AG04450 (cell line): ENCODE data around the gene ABLIM2. TPM values are rescaled to one million over a fixed set of nuclear protein-coding genes. Genes with fewer than 3 reads are reported as not detected.

Source experiments
- CTCF ChIA-PET: fragments of 300-600, 350-600 bp; formaldehyde crosslinking; extraction: SDS; loops from one replicate; lab custom pipeline; 2022; ENCODE audit warnings: antibody characterized with exemption, inconsistent platforms; lab: Charles Lee
- POLR2A ChIA-PET: fragments of 350-600 bp; formaldehyde crosslinking; extraction: SDS; loops from one replicate; lab custom pipeline; 2021; ENCODE audit warnings: antibody characterized with exemption, inconsistent platforms; lab: Yijun Ruan, JAX
- DNase-seq: peaks from one replicate; pipeline ENCODE4 v3.0.0-alpha.2; 2011; ENCODE audit warnings: low read depth, low spot score
- H3K27ac ChIP-seq: one replicate; pipeline ENCODE4 v1.5.1; 2012; ENCODE audit warnings: low read depth, low read length, control low read depth
- H3K27me3 ChIP-seq: one replicate; pipeline ENCODE4 v1.6.0; 2012; ENCODE audit warnings: low read length; ENCODE audit not compliant: control insufficient read depth, insufficient read depth
- H3K4me3 ChIP-seq: 2 replicates; pipeline ENCODE4 v1.5.1; 2011; ENCODE audit warnings: mild to moderate bottlenecking, low read depth, low read length, control low read depth
- H3K9me3 ChIP-seq: 2 replicates; pipeline ENCODE4 v1.5.1; 2012; ENCODE audit warnings: low read length; ENCODE audit not compliant: control insufficient read depth, insufficient read depth
- CTCF ChIP-seq: IDR thresholded peaks from 2 replicates; pipeline ENCODE4 v1.5.1; 2011; ENCODE audit warnings: low read depth, low read length, control low read depth, inconsistent platforms
- polyA plus RNA-seq: library from polyadenylated mRNA; depleted of rRNA; stranded (reverse); fragments of >200 nt; gene quantifications from 2 replicates; pipeline ENCODE4 v1.2.3, GENCODE V29; 2011

The ABLIM2 gene
- polyA plus RNA-seq, 1 experiment, result not detected

GRCh38 chr4:8182294-8182693, 23.7 kb upstream of the ABLIM2 start:
- no peak for TF ChIP-seq CTCF
- ChIA-PET POLR2A (no interaction called here), CTCF (no interaction called here)
- H3K27ac ChIP-seq, result no peak overlapping the region
- DNase-seq, result no peak
- H3K9me3 ChIP-seq, result peaks cover 4% of the 10 kb centered on the region; the same call in 1 of the 2 replicates
- peaks cover 13% of the 10 kb centered on the region for H3K27me3 ChIP-seq
- no peak overlapping the region for H3K4me3 ChIP-seq

GRCh38 chr4:8181844-8182243, 23.2 kb upstream of the ABLIM2 start:
- Histone ChIP-seq H3K27me3 (peaks cover 13% of the 10 kb centered on the region), H3K27ac (no peak overlapping the region), H3K4me3 (no peak overlapping the region), H3K9me3 (peaks cover 4% of the 10 kb centered on the region; the same call in 1 of the 2 replicates)
- ChIA-PET POLR2A (no interaction called here), CTCF (no interaction called here)
- DNase-seq, result no peak
- TF ChIP-seq CTCF, result no peak

- no peak overlapping the region for H3K4me3 ChIP-seq
- H3K27ac ChIP-seq, result no peak overlapping the region
- TF ChIP-seq CTCF, result no peak
- H3K27me3 ChIP-seq, result peaks cover 13% of the 10 kb centered on the region
- ChIA-PET POLR2A (no interaction called here), CTCF (no interaction called here)
- peaks cover 4% of the 10 kb centered on the region; the same call in 1 of the 2 replicates for H3K9me3 ChIP-seq
- no peak for DNase-seq
Measured at GRCh38 chr4:8181119-8181518, 22.5 kb upstream of the ABLIM2 start.

GRCh38 chr4:8180310-8181093, 21.9 kb upstream of the ABLIM2 start:
- H3K27me3 ChIP-seq, result peaks cover 16% of the 10 kb centered on the region
- ChIA-PET POLR2A (no interaction called here), CTCF (no interaction called here)
- no peak overlapping the region for H3K27ac ChIP-seq
- no peak for TF ChIP-seq CTCF
- H3K4me3 ChIP-seq, result no peak overlapping the region
- DNase-seq, result no peak
- peaks cover 4% of the 10 kb centered on the region; the same call in 1 of the 2 replicates for H3K9me3 ChIP-seq

- POLR2A ChIA-PET, result no interaction called here
- no peak for TF ChIP-seq CTCF
- CTCF ChIA-PET, result no interaction called here
- Histone ChIP-seq H3K27me3 (peaks cover 17% of the 10 kb centered on the region), H3K27ac (no peak overlapping the region), H3K4me3 (no peak overlapping the region), H3K9me3 (peaks cover 4% of the 10 kb centered on the region; the same call in 1 of the 2 replicates)
- no peak for DNase-seq
Measured at GRCh38 chr4:8179771-8180170, 21.2 kb upstream of the ABLIM2 start.
